ENCODE data around the gene CAPZB.

CAPZB gene

GRCh38 chr1:19447550-19447949 is 37.8 kb downstream of the CAPZB start:
- no peak for DNase-seq

GRCh38 chr1:19445417-19446342 is 39.7 kb downstream of the CAPZB start:
- DNase-seq = no peak

- no peak for DNase-seq
Observed at GRCh38 chr1:19444296-19445021, 40.9 kb downstream of the CAPZB start.

- no peak for DNase-seq
Observed at GRCh38 chr1:19443326-19443725, 42.0 kb downstream of the CAPZB start.

- DNase-seq = no peak
Observed at GRCh38 chr1:19442154-19443096, 42.9 kb downstream of the CAPZB start.

- no peak for DNase-seq
Observed at GRCh38 chr1:19441048-19441780, 44.1 kb downstream of the CAPZB start.

- peak; percentile 41 to 57 for DNase-seq
Observed at GRCh38 chr1:19439464-19440171, 45.7 kb downstream of the CAPZB start.

GRCh38 chr1:19438516-19439195 is 46.7 kb downstream of the CAPZB start:
- DNase-seq = no peak

GRCh38 chr1:19437891-19438294 is 47.4 kb downstream of the CAPZB start:
- no peak for DNase-seq

GRCh38 chr1:19436716-19437476 is 48.4 kb downstream of the CAPZB start:
- DNase-seq = peak in 1 of 2 donors; percentile 18

GRCh38 chr1:19435851-19436455 is 49.4 kb downstream of the CAPZB start:
- no peak for DNase-seq

- no peak for DNase-seq
Observed at GRCh38 chr1:19435181-19435580, 50.2 kb downstream of the CAPZB start.

- DNase-seq = no peak
Observed at GRCh38 chr1:19433719-19433998, 51.7 kb downstream of the CAPZB start.

- DNase-seq = no peak
Observed at GRCh38 chr1:19432943-19433718, 52.2 kb downstream of the CAPZB start.

- no peak for DNase-seq
Observed at GRCh38 chr1:19430121-19431068, 54.9 kb downstream of the CAPZB start.

GRCh38 chr1:19429611-19430010 is 55.7 kb downstream of the CAPZB start:
- DNase-seq = no peak

GRCh38 chr1:19427087-19427781 is 58.1 kb downstream of the CAPZB start:
- DNase-seq = no peak

All from CD4-positive, alpha-beta T cell treated with Interferon alpha-2 for 1 hour (primary cell).